VCaP (cell line): Measurements from ENCODE around the gene GPR152.

Experiments
- H3K27ac ChIP-seq: fragments of 450-650 bp; 2 replicates; pipeline ENCODE4 v1.5.1; 2017
- TF ChIP-seq, protein P1 (sequence below): fragments of 450-650 bp; conservative IDR thresholded peaks from 2 replicates; pipeline ENCODE4 v1.5.1; 2017; ENCODE audit warnings: mild to moderate bottlenecking, moderate library complexity

GPR152 gene

DNA sequence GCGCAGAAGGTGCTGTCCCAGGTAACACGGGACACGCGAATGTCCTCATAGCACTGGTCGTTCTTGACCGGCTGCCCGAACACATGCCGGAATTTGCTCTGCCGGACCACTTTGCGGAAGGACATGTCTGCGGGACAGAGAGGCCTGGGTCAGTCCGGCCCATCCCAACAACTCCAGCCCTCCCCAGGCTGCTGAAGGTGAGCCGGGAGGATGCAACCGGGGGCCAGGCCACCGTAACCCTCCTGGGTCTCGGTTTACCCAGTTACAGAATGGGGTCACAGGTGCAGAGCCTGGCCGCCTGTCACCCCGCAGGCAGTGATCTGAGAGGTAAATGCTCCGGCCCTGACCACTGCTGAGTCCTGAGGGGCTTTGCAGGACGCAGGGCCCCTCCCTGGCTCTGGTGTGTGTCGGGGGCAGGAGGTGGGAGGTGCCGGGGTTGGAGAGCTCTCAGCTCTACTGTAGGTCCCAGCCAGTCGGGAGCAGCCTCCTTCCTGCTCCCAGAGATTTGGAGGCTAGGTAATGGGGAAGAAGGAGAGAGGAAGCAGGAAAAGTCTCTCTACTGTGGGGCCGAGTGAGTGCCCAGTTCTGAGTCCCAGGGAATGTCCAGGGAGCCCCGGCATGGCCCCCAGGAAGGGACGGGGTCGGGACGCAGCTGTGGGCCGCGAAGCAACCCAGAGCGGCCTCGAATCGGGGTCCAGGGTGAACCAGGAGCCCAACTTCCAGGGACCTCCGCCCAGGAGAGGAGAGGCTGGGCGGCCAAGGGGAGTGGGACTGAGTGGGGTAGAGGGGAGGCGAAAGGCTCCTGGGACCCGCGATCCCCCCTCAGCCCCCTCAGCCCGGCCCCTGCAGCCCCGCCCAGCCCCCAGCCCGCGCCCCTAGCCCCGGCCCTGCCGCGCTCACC lies 9.8 kb downstream of the GPR152 start:
- TF ChIP-seq, protein P1, sequence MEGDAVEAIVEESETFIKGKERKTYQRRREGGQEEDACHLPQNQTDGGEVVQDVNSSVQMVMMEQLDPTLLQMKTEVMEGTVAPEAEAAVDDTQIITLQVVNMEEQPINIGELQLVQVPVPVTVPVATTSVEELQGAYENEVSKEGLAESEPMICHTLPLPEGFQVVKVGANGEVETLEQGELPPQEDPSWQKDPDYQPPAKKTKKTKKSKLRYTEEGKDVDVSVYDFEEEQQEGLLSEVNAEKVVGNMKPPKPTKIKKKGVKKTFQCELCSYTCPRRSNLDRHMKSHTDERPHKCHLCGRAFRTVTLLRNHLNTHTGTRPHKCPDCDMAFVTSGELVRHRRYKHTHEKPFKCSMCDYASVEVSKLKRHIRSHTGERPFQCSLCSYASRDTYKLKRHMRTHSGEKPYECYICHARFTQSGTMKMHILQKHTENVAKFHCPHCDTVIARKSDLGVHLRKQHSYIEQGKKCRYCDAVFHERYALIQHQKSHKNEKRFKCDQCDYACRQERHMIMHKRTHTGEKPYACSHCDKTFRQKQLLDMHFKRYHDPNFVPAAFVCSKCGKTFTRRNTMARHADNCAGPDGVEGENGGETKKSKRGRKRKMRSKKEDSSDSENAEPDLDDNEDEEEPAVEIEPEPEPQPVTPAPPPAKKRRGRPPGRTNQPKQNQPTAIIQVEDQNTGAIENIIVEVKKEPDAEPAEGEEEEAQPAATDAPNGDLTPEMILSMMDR = no peak
- peak overlapping the region; percentile 98 for H3K27ac ChIP-seq

DNA sequence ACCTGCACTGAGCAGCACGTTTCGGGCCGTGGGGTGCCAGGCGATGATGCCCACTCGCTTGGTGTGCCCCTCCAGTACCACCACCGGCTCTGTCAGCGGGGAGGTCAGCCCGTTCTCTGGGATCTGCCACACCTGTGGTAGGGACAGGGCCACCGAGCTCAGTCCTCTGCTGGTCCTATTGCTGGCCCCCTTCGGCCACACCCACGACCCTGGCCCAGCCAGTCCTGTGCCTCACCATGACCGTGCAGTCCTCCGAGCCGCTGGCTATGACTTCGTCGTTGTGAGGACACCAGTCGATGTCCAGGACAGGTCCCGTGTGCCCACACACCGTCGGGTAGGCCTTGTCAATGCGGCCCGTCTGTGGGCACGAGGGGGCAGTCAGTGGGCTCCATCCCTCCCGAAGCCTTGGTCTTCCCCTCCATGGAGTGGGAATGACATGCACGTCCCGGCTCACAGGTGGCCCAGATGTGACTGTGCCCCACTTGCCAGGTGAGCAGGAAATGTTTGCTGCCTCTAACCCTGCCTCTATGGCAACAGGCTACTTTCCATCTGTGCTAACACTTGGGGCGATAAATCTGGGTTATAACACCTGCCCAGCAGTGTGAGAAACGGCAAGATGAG lies 10.7 kb downstream of the GPR152 start:
- TF ChIP-seq, protein P1 = no peak
- peak overlapping the region; percentile 98 for H3K27ac ChIP-seq

DNA sequence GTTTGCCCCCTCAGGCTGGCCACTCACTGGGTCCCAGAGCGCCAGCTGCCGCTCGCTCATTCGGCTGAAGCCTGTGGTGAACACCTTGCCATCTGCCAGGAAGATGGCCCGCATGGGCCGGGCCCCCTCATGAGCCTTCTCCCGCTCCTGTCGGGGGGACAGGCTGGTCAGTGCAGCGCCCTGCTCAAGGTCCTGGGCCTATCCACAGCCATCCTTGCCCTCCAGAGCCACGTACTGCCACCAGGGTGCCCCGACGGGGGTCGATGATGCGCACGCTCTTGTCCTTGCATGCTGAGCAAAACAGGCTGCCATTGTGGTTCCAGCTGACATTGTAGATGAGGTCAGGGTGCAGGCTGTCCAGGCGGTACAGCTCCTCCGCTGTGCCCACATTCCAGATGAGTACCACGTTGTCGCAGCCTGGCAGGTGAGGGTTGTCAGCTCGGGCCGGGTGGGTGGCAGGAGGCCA lies 11.4 kb downstream of the GPR152 start:
- TF ChIP-seq, protein P1 = no peak
- H3K27ac ChIP-seq = peak overlapping the region; percentile 98

DNA sequence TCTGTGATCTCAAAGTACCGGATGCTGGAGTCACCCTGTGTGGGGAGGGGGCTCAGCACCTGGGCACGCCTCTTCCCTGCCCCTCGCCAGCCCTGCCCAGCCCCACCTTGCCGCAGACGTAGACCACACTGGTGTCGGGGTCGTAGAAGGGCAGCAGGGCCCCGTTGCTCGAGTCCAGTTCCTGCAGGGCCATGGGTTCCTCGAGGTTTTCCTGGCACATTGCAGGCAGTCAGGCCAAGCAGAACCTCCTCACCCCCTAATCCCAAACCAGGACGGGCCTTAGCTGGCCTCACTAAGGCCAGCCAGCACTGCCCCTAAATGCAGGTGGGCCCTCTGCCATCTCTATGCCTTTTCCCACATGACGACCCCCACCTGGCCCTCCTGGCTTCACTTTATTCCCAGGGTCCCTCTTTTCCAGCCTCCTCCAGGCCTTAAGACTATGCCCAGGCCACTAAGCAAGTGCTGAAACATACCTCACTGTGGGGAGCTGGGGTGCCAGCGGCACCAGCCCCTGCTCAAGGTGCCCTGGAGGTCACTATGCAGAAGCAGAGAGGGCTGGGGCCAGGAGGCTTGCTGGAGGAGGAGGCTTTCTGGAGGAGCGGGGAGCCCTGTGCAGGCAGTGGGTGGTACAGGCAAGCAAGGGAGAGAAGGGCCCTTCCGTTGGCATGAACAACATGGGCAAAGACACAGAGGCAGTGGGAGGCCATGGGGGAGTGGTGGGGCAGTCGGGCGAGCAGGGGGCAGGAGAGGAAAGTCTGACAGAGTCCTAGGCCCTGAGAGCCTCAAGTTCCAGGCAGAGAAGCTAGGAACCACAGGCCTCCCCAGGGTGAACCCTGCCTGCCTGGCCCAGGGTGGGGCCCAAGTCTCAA lies 12.1 kb downstream of the GPR152 start:
- TF ChIP-seq, protein P1 = no peak
- peak overlapping the region; percentile 98 for H3K27ac ChIP-seq

DNA sequence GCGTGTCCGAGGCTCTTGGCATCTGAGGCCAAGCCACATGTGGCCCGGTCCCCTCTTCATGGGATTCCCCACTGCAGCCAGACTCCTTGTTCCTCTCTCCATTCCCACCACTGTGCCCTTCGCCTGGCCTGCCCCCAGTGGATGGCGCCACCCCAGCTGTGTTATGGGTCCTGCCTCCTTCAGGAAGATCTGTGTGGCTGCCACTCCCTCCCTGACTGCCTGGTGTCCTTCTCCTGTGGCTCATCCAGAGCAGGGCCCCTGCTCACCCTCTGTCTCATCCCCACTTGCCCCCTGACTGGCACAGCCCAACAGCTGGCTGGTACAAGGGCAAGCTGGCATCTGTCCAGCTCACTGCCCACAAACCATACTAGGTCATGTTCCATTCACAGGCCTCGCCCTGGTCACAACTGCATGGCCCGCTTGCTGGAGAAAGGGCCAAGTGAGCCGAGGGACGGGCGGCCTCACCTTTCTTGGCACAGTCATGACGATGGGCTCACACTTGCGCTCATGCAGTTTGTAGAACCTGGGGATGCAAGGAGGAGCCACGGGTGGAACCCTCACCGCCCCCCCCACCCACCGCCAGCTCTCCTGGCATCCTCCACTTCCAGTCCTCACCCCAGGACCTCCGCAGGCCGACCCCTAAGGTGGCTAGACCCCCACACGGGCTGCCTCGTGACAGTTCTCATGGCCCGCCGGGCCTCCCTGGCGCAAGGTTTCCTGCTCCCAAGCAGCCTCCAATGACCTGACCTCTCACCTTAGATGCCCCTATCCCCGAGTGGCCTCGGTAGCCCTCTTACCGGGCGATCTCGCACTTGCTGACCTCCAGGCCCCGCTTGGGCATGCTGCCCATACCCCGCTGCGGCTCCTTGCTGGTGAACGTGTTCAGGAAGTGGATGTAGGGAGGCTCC lies 13.0 kb downstream of the GPR152 start:
- peak overlapping the region; percentile 98 for H3K27ac ChIP-seq

DNA sequence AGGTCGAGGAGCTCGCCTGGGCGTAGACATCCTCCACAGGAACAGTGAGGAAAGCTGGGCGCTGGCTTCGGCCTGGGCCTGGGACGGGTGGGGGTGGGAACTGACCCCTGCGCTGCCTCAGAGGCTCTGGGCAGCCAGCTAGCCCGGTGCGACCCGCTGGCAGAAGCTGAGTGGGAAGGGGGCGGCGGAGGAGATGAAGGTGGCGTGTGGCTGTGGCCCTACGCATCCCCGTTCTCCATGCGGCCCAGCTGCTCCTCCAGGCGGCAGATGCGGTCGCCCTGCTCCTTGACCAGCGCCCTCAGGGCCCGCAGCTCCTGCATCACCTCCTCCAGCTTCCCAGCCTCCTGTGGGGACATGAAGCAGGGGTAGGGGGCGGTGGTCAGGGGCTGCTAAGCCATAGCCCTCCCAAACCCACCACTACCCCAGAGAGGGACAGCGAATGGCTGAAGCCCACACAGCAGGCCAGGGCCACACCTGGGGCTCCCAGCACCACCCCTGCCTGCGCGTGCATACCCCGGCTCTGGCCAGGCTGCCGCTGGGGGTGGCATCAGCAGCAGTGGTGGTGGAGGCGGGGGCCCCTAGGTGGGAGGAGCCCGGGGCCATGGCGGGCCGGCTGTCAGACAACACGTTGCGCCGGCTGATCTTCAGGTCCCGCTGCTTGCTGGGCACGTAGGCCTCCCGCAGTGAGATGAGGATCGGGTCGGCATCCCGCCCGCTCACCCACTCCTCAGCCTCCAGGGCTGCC lies 14.2 kb downstream of the GPR152 start:
- TF ChIP-seq, protein P1 = no peak
- peak overlapping the region; percentile 98 for H3K27ac ChIP-seq

More for the DNA sequence above, 13.0 kb downstream of the GPR152 start:
- TF ChIP-seq, protein P1 = peak; percentile 56
